HepG2 (cell line): ENCODE data around the gene ASH1L. TPM values are rescaled to one million over a fixed set of nuclear protein-coding genes. Genes with fewer than 3 reads are reported as not detected.

ENCODE experiments used
- ATAC-seq: fragments of 200-7000 bp; cut with Tn5 transposase; 3 replicates; pipeline ENCODE4 v1.9.1; 2020; ENCODE audit warnings: mild to moderate bottlenecking, moderate library complexity
- BruUV-seq: library from RNA; stranded (reverse); fragments of 400-500 nt; replicated peaks from 2 replicates; lab custom pipeline; 2021; lab: Mats Ljungman, UMichigan
- CTCF ChIA-PET: fragments of 300-600 bp; formaldehyde crosslinking; extraction: SDS; loops from one replicate; lab custom pipeline; 2021; ENCODE audit warnings: low total read pairs, inconsistent platforms, low intra/inter-chr PET ratio; lab: Yijun Ruan, JAX
- POLR2A ChIA-PET: fragments of 350-600 bp; sonication (Branson Sonifier 250); formaldehyde crosslinking; loops from one replicate; lab custom pipeline; 2020; ENCODE audit warnings: antibody characterized with exemption, inconsistent platforms; lab: Yijun Ruan, JAX
- DNase-seq: peaks from one replicate; pipeline ENCODE4 v3.0.0-alpha.2; 2015; ENCODE audit warnings: low spot score
- FAIRE-seq: peaks from 3 replicates; lab custom pipeline; 2011; peaks lifted over from hg19 to GRCh38; lab: Jason Lieb, UNC
- H2AFZ ChIP-seq: one replicate; pipeline ENCODE4 v1.6.1; 2011; ENCODE audit warnings: low read length, inconsistent platforms
- H3K27ac ChIP-seq: fragments of 300-600 bp; 3 replicates; pipeline ENCODE4 v1.8.0; 2011; ENCODE audit warnings: mixed run types, mild to moderate bottlenecking, mixed read lengths, low read length, inconsistent platforms; ENCODE audit not compliant: insufficient read depth; ENCODE audit errors: extremely low read length
- H3K27me3 ChIP-seq, 2 experiments: fragments of 200-600 bp in 1 of 2; 2 replicates in 1 of 2; 3 replicates in 1 of 2; pipeline versions ENCODE4 v1.6.0 to v1.8.0; 2011; ENCODE audit warnings: low read length in 2 of 2, mild to moderate bottlenecking in 2 of 2, moderate library complexity in 2 of 2, inconsistent platforms in 1 of 2; ENCODE audit not compliant: insufficient read depth in 2 of 2, control insufficient read depth in 1 of 2
- H3K36me3 ChIP-seq, 2 experiments: fragments of 200-600 bp in 1 of 2; replicated peaks in 1 of 2; 2 replicates in 1 of 2; 3 replicates in 1 of 2; pipeline versions ENCODE4 v1.5.1 to v1.8.0; 2011; ENCODE audit warnings: low read length in 2 of 2, inconsistent platforms in 1 of 2; ENCODE audit not compliant: insufficient read depth in 2 of 2, control insufficient read depth in 1 of 2
- H3K4me1 ChIP-seq: 2 replicates; pipeline ENCODE4 v1.5.1; 2012; ENCODE audit warnings: low read length, inconsistent platforms; ENCODE audit not compliant: insufficient read depth
- H3K4me2 ChIP-seq: 2 replicates; pipeline ENCODE4 v1.6.0; 2011; ENCODE audit warnings: low read depth, low read length, inconsistent platforms
- H3K4me3 ChIP-seq, 3 experiments: fragments of 200-600 bp in 1 of 3; sonication (generic), shearing (Covaris generic) in 1 of 3; replicated peaks in 1 of 3; 2 replicates each; pipeline ENCODE4 v1.5.1; 2011 to 2016; ENCODE audit warnings: low read length in 3 of 3, inconsistent platforms in 2 of 3, low read depth in 2 of 3, mild to moderate bottlenecking in 2 of 3, control low read depth in 1 of 3, mixed read lengths in 1 of 3; ENCODE audit not compliant: insufficient read depth in 1 of 3
- H3K79me2 ChIP-seq: one replicate; pipeline ENCODE4 v1.6.1; 2011; ENCODE audit warnings: low read length, inconsistent platforms; ENCODE audit not compliant: insufficient read depth
- H3K9ac ChIP-seq: 2 replicates; pipeline ENCODE4 v1.6.0; 2011; ENCODE audit warnings: mild to moderate bottlenecking, low read depth, low read length, inconsistent platforms; ENCODE audit not compliant: insufficient read depth
- H3K9me3 ChIP-seq: 2 replicates; pipeline ENCODE4 v1.5.1; 2012; ENCODE audit warnings: mild to moderate bottlenecking, low read length
- H4K20me1 ChIP-seq: 2 replicates; pipeline ENCODE4 v1.6.0; 2011; ENCODE audit warnings: inconsistent platforms, mild to moderate bottlenecking, low read length, moderate library complexity; ENCODE audit not compliant: insufficient read depth
- GABPB1 ChIP-seq: IDR thresholded peaks from 2 replicates; pipeline ENCODE4 v1.6.1; 2016; ENCODE audit warnings: mild to moderate bottlenecking, missing genetic modification reagents, moderate library complexity, missing compliant biosample characterization
- HDAC6 ChIP-seq: fragments of 200-600 bp; sonication (generic); IDR thresholded peaks from 2 replicates; pipeline ENCODE4 v1.7.0; 2017; ENCODE audit warnings: mild to moderate bottlenecking, antibody characterized with exemption, low read length, low read depth
- KIAA2018 ChIP-seq: sonication (generic); formaldehyde crosslinking; IDR thresholded peaks from 2 replicates; pipeline ENCODE4 v1.5.0; 2020; ENCODE audit warnings: mild to moderate bottlenecking, missing genetic modification reagents, borderline replicate concordance
- KLF16 ChIP-seq, 2 experiments: sonication (generic) in 1 of 2; formaldehyde crosslinking in 1 of 2; IDR thresholded peaks; 2 replicates each; pipeline versions ENCODE4 v1.6.1 to v1.8.0; 2016 to 2023; ENCODE audit warnings: missing genetic modification reagents in 2 of 2, missing compliant biosample characterization in 1 of 2
- ZBTB43 ChIP-seq: sonication (generic); formaldehyde crosslinking; conservative IDR thresholded peaks from 2 replicates; pipeline ENCODE4 v1.4.0; 2020; ENCODE audit warnings: missing genetic modification reagents
- ZNF607 ChIP-seq: sonication (generic); formaldehyde crosslinking; IDR thresholded peaks from 2 replicates; pipeline ENCODE4 v1.5.1; 2020; ENCODE audit warnings: missing genetic modification reagents, mild to moderate bottlenecking, borderline replicate concordance
- WGBS: methylation state at CpG from one replicate; pipeline ENCODE4 v1.1.6; 2017; ENCODE audit warnings: low lambda C conversion rate; 5-methylcytosine and 5-hydroxymethylcytosine counted together
- in situ Hi-C: cut with HindIII; loops from 2 replicates; pipeline ENCODE4 v1.10.0; 2017; ENCODE audit warnings: low pct_unique_long_range_greater_than_20kb; ENCODE audit not compliant: extremely low pct_ligation_motif_present
- intact Hi-C: fragments of 100-400 bp; cut with micrococcal nuclease; formaldehyde crosslinking; loops from one replicate; pipeline ENCODE4 v1.10.0; 2022; ENCODE audit not compliant: unreplicated experiment
- polyA plus RNA-seq, 8 experiments: library from polyadenylated mRNA; depleted of rRNA in 3 of 8; stranded (reverse) in 7 of 8; unstranded in 1 of 8; fragments of >200 nt; fragmentation: Illumina TruSeq in 4 of 8; extraction: Trizol in 4 of 8; gene quantifications; 2 replicates each; pipeline versions ENCODE4 v1.2.1 to v1.2.3, GENCODE V29; 2011 to 2016; ENCODE audit warnings: low read depth in 4 of 8, missing spikeins in 1 of 8, mixed read lengths in 1 of 8; ENCODE audit not compliant: insufficient read depth in 1 of 8
- total RNA-seq, 5 experiments: library from RNA; depleted of rRNA; stranded (reverse); fragments of >200 nt; fragmentation: Illumina TruSeq; extraction: Trizol; gene quantifications; 2 replicates each; pipeline ENCODE4 v1.2.3, GENCODE V29; 2016; ENCODE audit warnings: low read depth in 1 of 5
- TF ChIP-seq, protein P1 (sequence below): IDR thresholded peaks from 2 replicates; pipeline ENCODE4 v1.6.1; 2016; ENCODE audit warnings: low read depth, missing genetic modification reagents, missing compliant biosample characterization

Gene ASH1L
- total and polyA plus RNA-seq, 2 of the 13 experiments (the other 11 are each of a cell fraction or from before 2014, with no cell fraction given), result 10.2 to 15.3 TPM

DNA sequence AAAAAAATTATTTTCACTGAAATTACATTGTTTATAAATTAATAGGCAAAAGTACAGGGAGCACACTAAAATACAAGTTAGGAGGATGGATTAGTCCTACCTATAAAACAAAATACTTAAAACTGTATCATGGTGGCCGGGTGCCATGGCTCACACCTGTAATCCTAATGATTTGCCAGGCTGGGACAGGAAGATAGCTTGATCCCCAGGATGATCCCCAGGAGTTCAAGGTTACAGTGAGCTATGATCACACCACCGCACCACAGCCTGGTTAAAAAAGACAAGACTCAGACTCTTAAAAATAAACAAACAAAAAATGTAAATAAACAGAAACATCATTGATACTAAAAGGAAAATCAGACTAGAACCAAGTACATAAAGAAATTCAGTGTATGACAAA is 53.5 kb downstream of the ASH1L start (continued):
- TF ChIP-seq, protein P1, sequence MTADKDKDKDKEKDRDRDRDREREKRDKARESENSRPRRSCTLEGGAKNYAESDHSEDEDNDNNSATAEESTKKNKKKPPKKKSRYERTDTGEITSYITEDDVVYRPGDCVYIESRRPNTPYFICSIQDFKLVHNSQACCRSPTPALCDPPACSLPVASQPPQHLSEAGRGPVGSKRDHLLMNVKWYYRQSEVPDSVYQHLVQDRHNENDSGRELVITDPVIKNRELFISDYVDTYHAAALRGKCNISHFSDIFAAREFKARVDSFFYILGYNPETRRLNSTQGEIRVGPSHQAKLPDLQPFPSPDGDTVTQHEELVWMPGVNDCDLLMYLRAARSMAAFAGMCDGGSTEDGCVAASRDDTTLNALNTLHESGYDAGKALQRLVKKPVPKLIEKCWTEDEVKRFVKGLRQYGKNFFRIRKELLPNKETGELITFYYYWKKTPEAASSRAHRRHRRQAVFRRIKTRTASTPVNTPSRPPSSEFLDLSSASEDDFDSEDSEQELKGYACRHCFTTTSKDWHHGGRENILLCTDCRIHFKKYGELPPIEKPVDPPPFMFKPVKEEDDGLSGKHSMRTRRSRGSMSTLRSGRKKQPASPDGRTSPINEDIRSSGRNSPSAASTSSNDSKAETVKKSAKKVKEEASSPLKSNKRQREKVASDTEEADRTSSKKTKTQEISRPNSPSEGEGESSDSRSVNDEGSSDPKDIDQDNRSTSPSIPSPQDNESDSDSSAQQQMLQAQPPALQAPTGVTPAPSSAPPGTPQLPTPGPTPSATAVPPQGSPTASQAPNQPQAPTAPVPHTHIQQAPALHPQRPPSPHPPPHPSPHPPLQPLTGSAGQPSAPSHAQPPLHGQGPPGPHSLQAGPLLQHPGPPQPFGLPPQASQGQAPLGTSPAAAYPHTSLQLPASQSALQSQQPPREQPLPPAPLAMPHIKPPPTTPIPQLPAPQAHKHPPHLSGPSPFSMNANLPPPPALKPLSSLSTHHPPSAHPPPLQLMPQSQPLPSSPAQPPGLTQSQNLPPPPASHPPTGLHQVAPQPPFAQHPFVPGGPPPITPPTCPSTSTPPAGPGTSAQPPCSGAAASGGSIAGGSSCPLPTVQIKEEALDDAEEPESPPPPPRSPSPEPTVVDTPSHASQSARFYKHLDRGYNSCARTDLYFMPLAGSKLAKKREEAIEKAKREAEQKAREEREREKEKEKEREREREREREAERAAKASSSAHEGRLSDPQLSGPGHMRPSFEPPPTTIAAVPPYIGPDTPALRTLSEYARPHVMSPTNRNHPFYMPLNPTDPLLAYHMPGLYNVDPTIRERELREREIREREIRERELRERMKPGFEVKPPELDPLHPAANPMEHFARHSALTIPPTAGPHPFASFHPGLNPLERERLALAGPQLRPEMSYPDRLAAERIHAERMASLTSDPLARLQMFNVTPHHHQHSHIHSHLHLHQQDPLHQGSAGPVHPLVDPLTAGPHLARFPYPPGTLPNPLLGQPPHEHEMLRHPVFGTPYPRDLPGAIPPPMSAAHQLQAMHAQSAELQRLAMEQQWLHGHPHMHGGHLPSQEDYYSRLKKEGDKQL, result no peak

DNA sequence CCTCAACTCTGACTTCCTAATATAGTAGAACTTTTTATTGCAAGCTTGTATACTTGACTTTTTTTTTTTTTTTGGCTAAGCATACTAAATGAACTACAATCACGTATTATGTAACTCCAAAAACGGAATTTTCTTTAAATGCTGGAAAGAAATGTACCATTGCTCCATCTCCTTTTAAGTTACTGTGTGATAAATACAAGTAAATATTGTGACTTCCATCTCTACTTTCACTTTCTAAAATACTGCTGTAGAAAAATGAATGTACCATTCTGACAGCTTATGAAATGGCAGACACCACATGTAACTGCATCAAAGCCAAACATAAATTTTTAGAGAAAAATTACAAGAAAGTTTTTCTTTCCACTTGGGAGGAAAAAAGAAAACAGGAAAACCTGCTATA is 54.7 kb downstream of the ASH1L start:
- H3K36me3 ChIP-seq, result peaks cover 0 to 3% of the 10 kb centered on the region in 2 experiments; a peak in 1 of 5 replicates
- DNase-seq, result no peak
- no peaks in the 10 kb centered on the region for H3K9me3 ChIP-seq
- WGBS, result 94% methylated on average over 2 of the region's 2 CpGs
- H3K79me2 ChIP-seq, result peaks cover 57% of the 10 kb centered on the region
- no peak overlapping the region for H3K27ac ChIP-seq
- no peak overlapping the region for H3K9ac ChIP-seq
- no peak overlapping the region for H2AFZ ChIP-seq
- peaks cover 12% of the 10 kb centered on the region for H3K4me1 ChIP-seq
- CTCF ChIA-PET, result no interaction called here
- POLR2A ChIA-PET, result no interaction called here
- H3K4me3 ChIP-seq, result no peak overlapping the region
- no peak for FAIRE-seq
- H4K20me1 ChIP-seq, result peaks cover 8% of the 10 kb centered on the region; the same call in 1 of the 2 replicates
- BruUV-seq, result no TSS peak
- intact Hi-C loops (loop anchor here (10.0 kb wide), 1 partner anchor 53 kb away; no protein-coding TSS in a partner anchor), in situ Hi-C loops (no loop called here)
- H3K27me3 ChIP-seq, result no peaks in the 10 kb centered on the region
- ATAC-seq, result no peak
- H3K4me2 ChIP-seq, result no peak overlapping the region
- no peak for TF ChIP-seq GABPB1 (CRISPR knock-in tag)
- no peak for TF ChIP-seq KIAA2018 (CRISPR knock-in tag)
- no peak for TF ChIP-seq HDAC6
- TF ChIP-seq ZNF607 (CRISPR knock-in tag), result no peak
- TF ChIP-seq ZBTB43 (CRISPR knock-in tag), result no peak
- TF ChIP-seq KLF16 (CRISPR knock-in tag; IDR thresholded peaks at IDR 0.05), result no peak
